H9 (cell line): ENCODE measurements around the gene GAD2. TPM values are rescaled to one million over a fixed set of nuclear protein-coding genes. Genes with fewer than 3 reads are reported as not detected.

Experiments used
- DNase-seq: peaks from one replicate; pipeline ENCODE4 v3.0.0-alpha.2; 2017
- H2AFZ ChIP-seq: one replicate; pipeline ENCODE4 v1.6.1; 2013; ENCODE audit warnings: mild to moderate bottlenecking, low read length, control low read depth, moderate library complexity
- H2AK5ac ChIP-seq: 2 replicates; pipeline ENCODE4 v1.6.1; 2013; ENCODE audit warnings: low read length, control low read depth, mixed read lengths; ENCODE audit not compliant: insufficient read length
- H2BK120ac ChIP-seq: one replicate; pipeline ENCODE4 v1.6.1; 2013; ENCODE audit warnings: low read depth, mild to moderate bottlenecking, low read length, control low read depth, inconsistent platforms; ENCODE audit not compliant: poor library complexity, severe bottlenecking
- H2BK12ac ChIP-seq: 2 replicates; pipeline ENCODE4 v1.6.1; 2013; ENCODE audit warnings: low read length, control low read depth, mixed read lengths, low read depth; ENCODE audit not compliant: insufficient read length
- H2BK15ac ChIP-seq: 2 replicates; pipeline ENCODE4 v1.6.1; 2013; ENCODE audit warnings: low read depth, low read length, control low read depth
- H2BK20ac ChIP-seq: one replicate; pipeline ENCODE4 v1.6.1; 2013; ENCODE audit warnings: low read depth, mild to moderate bottlenecking, low read length, control low read depth, inconsistent platforms; ENCODE audit not compliant: poor library complexity, severe bottlenecking
- H2BK5ac ChIP-seq: 2 replicates; pipeline ENCODE4 v1.6.1; 2013; ENCODE audit warnings: low read length, control low read depth, mixed read lengths; ENCODE audit not compliant: insufficient read length
- H3K14ac ChIP-seq: 2 replicates; pipeline ENCODE4 v1.6.1; 2013; ENCODE audit warnings: low read length, control low read depth; ENCODE audit not compliant: insufficient read depth
- H3K18ac ChIP-seq: 2 replicates; pipeline ENCODE4 v1.6.1; 2013; ENCODE audit warnings: low read depth, mild to moderate bottlenecking, mixed read lengths, low read length, control low read depth; ENCODE audit not compliant: insufficient read length
- H3K23ac ChIP-seq: 2 replicates; pipeline ENCODE4 v1.6.1; 2013; ENCODE audit warnings: low read length, control low read depth, mixed read lengths, low read depth; ENCODE audit not compliant: insufficient read length
- H3K23me2 ChIP-seq: 2 replicates; pipeline ENCODE4 v1.6.1; 2013; ENCODE audit warnings: low read depth, mild to moderate bottlenecking, mixed read lengths, low read length, control low read depth; ENCODE audit not compliant: insufficient read length, poor library complexity, severe bottlenecking
- H3K27ac ChIP-seq: 2 replicates; pipeline ENCODE4 v1.5.1; 2013; ENCODE audit warnings: low read length, control low read depth, mixed read lengths, low read depth; ENCODE audit not compliant: insufficient read length
- H3K27me3 ChIP-seq: 2 replicates; pipeline ENCODE4 v1.6.1; 2013; ENCODE audit warnings: low read length, control low read depth, inconsistent platforms; ENCODE audit not compliant: insufficient read depth
- H3K4ac ChIP-seq: 2 replicates; pipeline ENCODE4 v1.6.1; 2013; ENCODE audit warnings: low read depth, mild to moderate bottlenecking, control low read depth, inconsistent platforms, low read length, moderate library complexity
- H3K4me1 ChIP-seq: 2 replicates; pipeline ENCODE4 v1.6.1; 2013; ENCODE audit warnings: low read length, control low read depth, inconsistent platforms; ENCODE audit not compliant: insufficient read depth
- H3K4me2 ChIP-seq: 2 replicates; pipeline ENCODE4 v1.6.1; 2013; ENCODE audit warnings: low read length, control low read depth, mixed read lengths; ENCODE audit not compliant: insufficient read length, insufficient read depth
- H3K56ac ChIP-seq: 2 replicates; pipeline ENCODE4 v1.6.1; 2013; ENCODE audit warnings: low read depth, mild to moderate bottlenecking, mixed read lengths, low read length, control low read depth; ENCODE audit not compliant: insufficient read length
- H3K79me1 ChIP-seq: 2 replicates; pipeline ENCODE4 v1.6.1; 2013; ENCODE audit warnings: low read depth, mild to moderate bottlenecking, moderate library complexity, low read length, control low read depth, inconsistent platforms; ENCODE audit not compliant: insufficient read depth, poor library complexity, severe bottlenecking
- H3K79me2 ChIP-seq: 2 replicates; pipeline ENCODE4 v1.6.1; 2013; ENCODE audit warnings: low read length, control low read depth, inconsistent platforms; ENCODE audit not compliant: insufficient read depth
- H3K9ac ChIP-seq: 2 replicates; pipeline ENCODE4 v1.6.1; 2013; ENCODE audit warnings: low read length, control low read depth, mixed read lengths; ENCODE audit not compliant: insufficient read length; ENCODE audit errors: extremely low read depth
- H3K9me3 ChIP-seq: one replicate; pipeline ENCODE4 v1.6.1; 2013; ENCODE audit warnings: low read depth, low read length, inconsistent platforms; ENCODE audit not compliant: control insufficient read depth
- H3T11ph ChIP-seq: one replicate; pipeline ENCODE4 v1.6.1; 2013; ENCODE audit warnings: mild to moderate bottlenecking, low read length, control low read depth, inconsistent platforms
- H4K20me1 ChIP-seq: one replicate; pipeline ENCODE4 v1.6.1; 2013; ENCODE audit not compliant: control insufficient read depth, insufficient read length, insufficient read depth
- H4K5ac ChIP-seq: 2 replicates; pipeline ENCODE4 v1.6.1; 2013; ENCODE audit warnings: low read depth, mild to moderate bottlenecking, mixed read lengths, low read length, control low read depth; ENCODE audit not compliant: insufficient read length
- H4K8ac ChIP-seq: replicated peaks from 2 replicates; pipeline ENCODE4 v1.6.1; 2013; ENCODE audit warnings: low read length, control low read depth, mixed read lengths, low read depth; ENCODE audit not compliant: insufficient read length
- H4K91ac ChIP-seq: 2 replicates; pipeline ENCODE4 v1.6.1; 2013; ENCODE audit warnings: low read depth, mild to moderate bottlenecking, moderate library complexity, mixed read lengths, low read length, control low read depth; ENCODE audit not compliant: insufficient read length
- H3K27ac Mint-ChIP-seq, 3 experiments: 2 replicates in 2 of 3; 3 replicates in 1 of 3; pipeline ENCODE4 v1.8.0; 2020 to 2021; ENCODE audit warnings: mixed read lengths in 3 of 3, mild to moderate bottlenecking in 1 of 3, moderate library complexity in 1 of 3
- H3K27me3 Mint-ChIP-seq: 2 replicates; pipeline ENCODE4 v1.8.0; 2021; ENCODE audit warnings: low read depth, mild to moderate bottlenecking, moderate library complexity, mixed read lengths
- H3K36me3 Mint-ChIP-seq, 3 experiments: 2 replicates in 2 of 3; 3 replicates in 1 of 3; pipeline ENCODE4 v1.8.0; 2020 to 2021; ENCODE audit warnings: low read depth in 3 of 3, mixed read lengths in 3 of 3; ENCODE audit not compliant: insufficient read depth in 1 of 3
- H3K4me1 Mint-ChIP-seq, 2 experiments: 2 replicates each; pipeline ENCODE4 v1.8.0; 2020; ENCODE audit warnings: mixed read lengths in 2 of 2
- H3K4me3 Mint-ChIP-seq, 2 experiments: 2 replicates in 1 of 2; 3 replicates in 1 of 2; pipeline ENCODE4 v1.8.0; 2020 to 2021; ENCODE audit warnings: mild to moderate bottlenecking in 2 of 2, mixed read lengths in 2 of 2, moderate library complexity in 1 of 2
- H3K9me3 Mint-ChIP-seq, 2 experiments: 2 replicates in 1 of 2; 3 replicates in 1 of 2; pipeline ENCODE4 v1.8.0; 2020; ENCODE audit warnings: mild to moderate bottlenecking in 2 of 2, mixed read lengths in 2 of 2, moderate library complexity in 1 of 2
- WGBS: extraction: QIAGEN DNeasy Blood & Tissue Kit; methylation state at CpG from one replicate; pipeline ENCODE4 v1.1.7; 2013; ENCODE audit warnings: missing lambda C conversion rate, low lambda C conversion rate, mixed read lengths; ENCODE audit not compliant: insufficient read length; ENCODE audit errors: extremely low coverage; 5-methylcytosine and 5-hydroxymethylcytosine counted together
- total RNA-seq: library from RNA; stranded (reverse); gene quantifications from 2 replicates; pipeline ENCODE4 v1.2.1, GENCODE V29; 2021
- TF ChIP-seq, protein P1 (sequence below): fragments of 200-600 bp; sonication (generic); conservative IDR thresholded peaks from 3 replicates; pipeline ENCODE4 v1.8.0; 2021; ENCODE audit warnings: antibody characterized with exemption, mild to moderate bottlenecking

Gene GAD2
- total RNA-seq, 1 experiment from 2014 or later: 2.0 TPM

DNA sequence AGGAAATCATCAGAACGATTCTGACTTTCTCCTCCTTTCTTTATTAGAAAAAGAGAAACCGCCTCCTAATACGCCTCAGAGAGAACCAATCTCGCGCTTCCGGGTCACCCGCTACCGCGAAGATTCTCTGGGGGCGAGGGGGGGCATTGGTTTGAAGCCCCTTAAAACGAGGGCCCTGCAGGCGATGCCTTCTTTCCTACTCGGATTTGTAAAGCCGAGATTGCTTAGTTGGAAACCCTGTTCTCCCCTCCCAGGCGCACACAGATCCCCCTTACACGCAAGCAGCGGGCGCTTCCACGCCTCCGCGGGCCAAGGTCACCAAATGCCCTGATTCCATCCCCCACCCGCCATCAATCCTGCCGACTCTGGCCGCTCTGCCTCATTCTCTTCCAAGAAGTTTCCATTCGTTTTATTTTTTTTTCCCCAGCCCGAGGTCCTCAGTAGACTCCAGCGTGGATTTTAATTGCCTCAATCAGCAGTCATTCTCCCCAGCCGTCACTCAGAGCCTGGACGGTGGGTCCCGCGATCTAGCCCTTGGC lies 1.1 kb upstream of the GAD2 start:
- Histone ChIP-seq H3K18ac (no peak overlapping the region), H3K4me1 (peaks cover 7% of the 10 kb centered on the region; the same call in 1 of the 2 replicates), H4K91ac (no peak overlapping the region), H2BK20ac (no peak overlapping the region), H3T11ph (no peak overlapping the region), H3K9me3 (no peaks in the 10 kb centered on the region), H2BK15ac (no peak overlapping the region), H2BK5ac (no peak overlapping the region), H2BK12ac (no peak overlapping the region), H3K79me1 (no peaks in the 10 kb centered on the region), H3K79me2 (no peaks in the 10 kb centered on the region), H3K14ac (no peak overlapping the region), H4K8ac (no peak overlapping the region), H3K4ac (no peak overlapping the region), H4K5ac (no peak overlapping the region), H3K27me3 (peaks cover 70% of the 10 kb centered on the region), H3K23ac (no peak overlapping the region), H3K9ac (no peak overlapping the region), H2AK5ac (no peak overlapping the region), H3K56ac (no peak overlapping the region), H4K20me1 (no peaks in the 10 kb centered on the region), H3K4me2 (peak overlapping the region; percentile 57), H2AFZ (no peak overlapping the region), H3K27ac (no peak overlapping the region), H2BK120ac (no peak overlapping the region), H3K23me2 (peaks cover 40% of the 10 kb centered on the region)
- no peak for DNase-seq
- Mint-ChIP-seq H3K36me3 (no peaks in the 10 kb centered on the region; a peak in 2 of 7 replicates), H3K27me3 (peaks cover 61% of the 10 kb centered on the region), H3K27ac (peak overlapping the region in 1 of 3 experiments; percentile 16; a peak in 1 of 7 replicates), H3K4me1 (peaks cover 62% of the 10 kb centered on the region in 2 experiments), H3K9me3 (peaks cover 3 to 9% of the 10 kb centered on the region in 2 experiments; a peak in 2 of 5 replicates), H3K4me3 (peak overlapping the region; percentile 63 to 83)
- no CpG with 5 or more reads among the region's 31 CpGs for WGBS
- TF ChIP-seq, protein P1, sequence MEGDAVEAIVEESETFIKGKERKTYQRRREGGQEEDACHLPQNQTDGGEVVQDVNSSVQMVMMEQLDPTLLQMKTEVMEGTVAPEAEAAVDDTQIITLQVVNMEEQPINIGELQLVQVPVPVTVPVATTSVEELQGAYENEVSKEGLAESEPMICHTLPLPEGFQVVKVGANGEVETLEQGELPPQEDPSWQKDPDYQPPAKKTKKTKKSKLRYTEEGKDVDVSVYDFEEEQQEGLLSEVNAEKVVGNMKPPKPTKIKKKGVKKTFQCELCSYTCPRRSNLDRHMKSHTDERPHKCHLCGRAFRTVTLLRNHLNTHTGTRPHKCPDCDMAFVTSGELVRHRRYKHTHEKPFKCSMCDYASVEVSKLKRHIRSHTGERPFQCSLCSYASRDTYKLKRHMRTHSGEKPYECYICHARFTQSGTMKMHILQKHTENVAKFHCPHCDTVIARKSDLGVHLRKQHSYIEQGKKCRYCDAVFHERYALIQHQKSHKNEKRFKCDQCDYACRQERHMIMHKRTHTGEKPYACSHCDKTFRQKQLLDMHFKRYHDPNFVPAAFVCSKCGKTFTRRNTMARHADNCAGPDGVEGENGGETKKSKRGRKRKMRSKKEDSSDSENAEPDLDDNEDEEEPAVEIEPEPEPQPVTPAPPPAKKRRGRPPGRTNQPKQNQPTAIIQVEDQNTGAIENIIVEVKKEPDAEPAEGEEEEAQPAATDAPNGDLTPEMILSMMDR: no peak
